NCI-H1092 (cell line): ENCODE data around the gene BTAF1.

Experiments
- DNase-seq: peaks from one replicate; lab custom pipeline; 2025; lab: John Stamatoyannopoulos, UW

BTAF1 gene

GRCh38 chr10:91908337-91909116 is 15.0 kb upstream of the BTAF1 start:
- peak; percentile 64 for DNase-seq

DNA sequence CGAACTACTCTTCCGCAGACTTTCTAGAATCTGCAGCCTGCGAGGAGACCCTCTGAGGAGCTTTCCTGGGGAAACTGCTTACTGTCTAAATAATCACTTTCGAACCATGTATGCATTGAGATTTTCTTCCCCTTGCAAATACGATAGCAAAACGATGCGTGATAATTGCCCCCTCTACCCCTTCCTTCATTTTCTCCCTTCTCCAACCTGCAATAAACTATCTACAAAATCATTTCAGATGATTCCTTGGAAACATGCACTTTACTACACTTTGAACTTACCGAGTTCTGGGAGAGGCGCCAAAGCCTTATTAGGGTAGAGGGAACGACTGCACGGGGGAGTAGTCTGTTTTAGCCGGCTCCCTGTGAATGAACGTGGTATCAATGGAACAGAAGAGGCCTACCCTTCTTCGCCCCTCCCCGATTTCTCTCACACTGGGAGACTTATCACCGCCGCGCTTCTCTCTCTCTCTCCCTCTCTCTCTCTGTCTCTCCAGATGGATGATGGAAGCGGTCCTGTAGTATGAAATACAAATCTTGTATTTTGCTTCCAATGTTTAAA is 14.4 kb upstream of the BTAF1 start, which contains the start of gene FGFBP3:
TSS of gene FGFBP3 (minus strand) at position 370 of the 561 bp plus-strand sequence. CDS start 517 bp downstream, outside the sequence.
- peak; percentile 37 for DNase-seq

DNA sequence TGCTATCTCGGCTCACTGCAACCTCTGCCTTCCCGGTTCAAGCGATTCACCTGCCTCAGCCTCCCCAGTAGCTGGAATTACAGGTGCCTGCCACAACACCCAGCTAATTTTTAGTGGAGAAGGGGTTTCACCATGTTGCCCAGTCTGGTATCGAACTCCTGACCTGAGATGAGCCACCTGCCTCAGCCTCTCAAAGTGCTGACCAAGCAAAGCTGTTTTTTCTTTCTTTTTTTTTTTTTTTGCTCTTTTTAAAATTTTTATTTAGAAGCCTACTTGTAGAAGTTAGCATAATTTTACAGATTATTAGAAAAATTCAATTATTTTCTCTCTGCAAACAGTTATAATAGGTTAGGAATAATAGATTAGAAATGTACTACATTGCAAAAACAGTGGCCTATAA is 13.1 kb upstream of the BTAF1 start:
- no peak for DNase-seq

DNA sequence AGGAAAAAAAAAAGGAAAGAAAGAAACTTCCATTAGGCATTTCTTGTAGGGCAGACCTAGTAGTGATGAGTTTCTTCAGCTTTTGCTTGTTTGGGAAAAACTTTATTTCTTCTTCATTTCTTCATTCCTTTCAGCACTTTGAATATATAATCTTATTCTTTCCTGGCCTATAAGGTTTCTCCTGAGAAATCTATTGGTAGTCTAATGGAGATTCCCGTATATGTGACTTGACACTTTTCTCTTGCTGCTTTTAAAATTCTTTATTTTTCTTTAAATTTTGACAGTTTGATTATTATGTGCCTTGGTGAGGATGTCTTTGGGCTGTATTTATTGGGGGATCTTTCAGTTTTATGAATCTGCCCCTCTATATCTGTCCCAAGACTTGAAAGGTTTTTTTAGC is 3.9 kb upstream of the BTAF1 start:
- DNase-seq, result no peak

- no peak for DNase-seq
Measured at GRCh38 chr10:91924212-91925021, 847 bp downstream of the BTAF1 start.

GRCh38 chr10:91925022-91925320 is 1.4 kb downstream of the BTAF1 start:
- DNase-seq, result no peak

DNA sequence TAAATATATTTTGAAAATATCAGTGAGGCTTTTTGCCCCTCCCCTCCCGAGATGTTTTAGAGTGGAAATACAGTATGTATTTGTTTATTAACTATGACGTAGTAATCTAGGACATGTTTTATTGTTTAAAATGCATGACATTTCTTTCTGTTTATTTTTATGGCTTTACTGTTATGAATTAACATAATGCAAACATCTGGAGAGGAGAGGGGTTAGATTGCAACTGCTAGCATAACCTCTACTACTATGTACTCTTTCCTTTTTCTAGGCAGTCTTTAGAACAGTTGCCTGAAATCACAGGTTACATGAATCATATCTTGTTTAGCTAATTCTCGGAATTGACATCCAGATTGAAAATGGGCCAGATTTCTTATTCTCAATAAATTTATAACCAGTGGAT is 7.4 kb downstream of the BTAF1 start:
- no peak for DNase-seq

DNA sequence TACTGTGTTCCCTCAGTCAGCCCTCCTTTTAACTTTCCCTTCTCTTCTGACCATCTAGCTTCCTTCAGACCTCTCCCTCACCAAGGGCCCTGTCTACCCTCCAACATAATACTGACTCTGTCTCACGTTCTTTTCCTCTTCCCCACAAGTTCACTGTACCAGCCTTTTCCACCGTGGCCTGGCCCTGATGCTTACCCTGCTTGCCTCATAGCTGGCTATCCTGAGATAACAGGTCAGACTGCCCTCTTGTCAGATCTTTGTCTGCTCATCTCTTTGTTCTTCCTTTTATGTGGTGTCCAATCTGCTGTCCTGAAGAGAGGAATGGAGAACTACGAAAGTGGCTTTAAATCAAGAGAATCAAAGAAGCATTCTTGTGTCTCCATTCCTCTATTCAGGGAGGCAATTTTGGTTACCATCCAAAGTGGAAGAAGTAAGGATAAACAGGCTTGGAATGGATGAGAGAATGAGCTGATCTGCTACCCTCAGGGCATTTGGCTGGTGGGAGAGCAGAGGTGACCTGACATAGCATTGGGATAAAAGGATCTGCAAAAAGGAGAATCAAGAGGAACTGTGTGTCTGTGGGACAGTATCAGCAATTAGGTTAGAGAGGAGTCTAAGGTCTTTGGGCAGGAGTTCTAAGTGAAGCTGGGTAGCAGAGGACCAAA is 8.1 kb downstream of the BTAF1 start:
- no peak for DNase-seq

GRCh38 chr10:91932737-91933136 is 9.2 kb downstream of the BTAF1 start:
- DNase-seq, result no peak

DNA sequence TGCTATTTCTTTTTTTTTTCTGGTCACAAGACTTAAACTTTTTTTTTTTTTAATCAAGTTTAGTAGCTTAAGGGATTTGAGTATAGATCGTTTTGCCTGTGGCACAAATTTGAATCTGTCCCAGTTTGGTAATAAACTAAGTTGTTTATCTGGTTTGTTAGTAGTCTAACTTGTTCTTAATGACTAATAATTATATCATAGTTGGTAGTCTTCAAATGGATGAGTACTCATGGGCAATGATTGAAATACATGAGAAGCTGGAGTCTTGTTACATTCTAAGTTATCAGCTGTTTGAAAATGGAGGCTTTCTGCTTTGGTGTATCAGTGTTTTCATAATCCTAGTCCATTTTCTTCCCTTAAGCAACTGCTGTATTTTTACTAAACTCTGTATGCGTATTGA is 12.3 kb downstream of the BTAF1 start:
- DNase-seq, result no peak

GRCh38 chr10:91939653-91940052 is 16.1 kb downstream of the BTAF1 start:
- no peak for DNase-seq

GRCh38 chr10:91941426-91941825 is 17.9 kb downstream of the BTAF1 start:
- DNase-seq, result no peak

GRCh38 chr10:91944880-91945630 is 21.5 kb downstream of the BTAF1 start:
- no peak for DNase-seq

DNA sequence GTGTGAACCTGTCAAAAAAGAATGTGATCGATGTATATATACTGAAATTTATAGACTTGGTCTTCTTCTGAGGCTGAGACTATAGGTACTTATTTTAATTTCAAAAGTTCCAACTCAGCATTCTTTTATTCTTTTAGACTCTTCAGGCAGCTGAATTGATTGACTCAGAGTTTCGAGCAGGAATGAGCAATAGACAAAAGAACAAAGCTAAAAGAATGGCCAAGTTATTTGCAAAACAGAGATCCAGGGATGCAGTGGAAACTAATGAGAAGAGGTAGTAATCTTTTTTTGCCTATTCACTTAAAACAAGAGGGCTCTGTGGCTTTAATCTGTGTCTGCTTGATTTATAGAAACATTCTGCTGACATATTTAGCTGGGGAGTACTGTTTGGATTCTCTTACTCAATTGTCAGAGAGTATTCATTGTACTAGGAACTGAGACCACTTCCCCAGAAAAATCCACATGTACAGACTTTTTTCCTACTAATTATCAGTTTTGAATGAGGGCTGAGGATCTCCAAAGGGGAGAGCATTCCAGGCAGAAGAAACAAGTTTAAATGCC is 30.1 kb downstream of the BTAF1 start:
- no peak for DNase-seq

DNA sequence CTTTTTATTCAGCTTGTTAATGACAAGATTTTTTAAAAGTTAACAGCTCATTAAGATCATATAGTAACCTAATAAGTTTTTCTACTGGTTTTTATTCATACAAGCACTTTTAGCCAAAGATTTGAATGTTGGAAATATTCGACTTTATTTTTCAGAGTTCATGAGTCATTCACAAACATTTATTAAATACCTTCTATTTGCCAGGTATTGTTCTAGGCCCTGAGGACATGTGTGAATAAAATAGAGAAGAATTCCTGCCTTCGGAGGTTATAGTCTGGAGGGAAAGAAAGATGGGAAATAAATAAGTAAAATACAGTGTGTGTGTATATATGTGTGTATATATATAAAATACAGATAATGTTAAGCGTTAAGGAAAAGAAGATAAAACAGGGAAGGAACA is 31.5 kb downstream of the BTAF1 start:
- no peak for DNase-seq

GRCh38 chr10:91957091-91957490 is 33.5 kb downstream of the BTAF1 start:
- DNase-seq, result no peak

GRCh38 chr10:91969297-91969696 is 45.7 kb downstream of the BTAF1 start:
- no peak for DNase-seq

DNA sequence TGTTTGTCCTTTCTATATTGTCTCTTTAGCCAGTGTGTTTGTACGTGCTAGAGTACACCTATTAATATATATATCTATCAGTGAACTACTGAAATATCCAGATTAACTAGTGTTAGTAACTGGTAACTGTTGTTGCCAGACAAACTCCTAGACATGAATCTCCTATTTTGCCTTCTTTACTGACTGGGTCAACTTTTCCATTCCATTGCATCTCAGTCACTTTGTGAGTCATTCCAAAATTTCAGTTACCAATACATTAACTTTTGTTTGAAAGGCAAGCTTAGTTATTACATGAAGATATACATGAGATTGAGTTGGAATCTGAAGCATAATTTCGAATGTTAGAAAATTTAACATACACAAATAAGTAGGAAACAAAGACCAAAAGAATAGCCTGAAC is 51.4 kb downstream of the BTAF1 start:
- DNase-seq, result no peak

GRCh38 chr10:91975438-91975837 is 51.9 kb downstream of the BTAF1 start:
- DNase-seq, result no peak

GRCh38 chr10:91976317-91977051 is 52.9 kb downstream of the BTAF1 start:
- no peak for DNase-seq

GRCh38 chr10:91977491-91977890 is 53.9 kb downstream of the BTAF1 start:
- no peak for DNase-seq
